GM12878 (cell line): ENCODE results near the gene BORCS5. TPM values are rescaled to one million over a fixed set of nuclear protein-coding genes. Genes with fewer than 3 reads are reported as not detected.

Experiments used
- CEBPB ChIP-seq, 2 experiments: fragments of 150-350 bp in 1 of 2; IDR thresholded peaks; 2 replicates each; pipeline ENCODE4 v1.6.1; 2012 to 2014; ENCODE audit warnings: low read depth in 2 of 2, low read length in 2 of 2, borderline replicate concordance in 1 of 2, inconsistent platforms in 1 of 2
- CHD1 ChIP-seq: IDR thresholded peaks from 2 replicates; pipeline ENCODE4 v1.6.1; 2012; ENCODE audit warnings: low read depth, low read length, improper control_type of control experiment
- HDGF ChIP-seq: fragments of 450-650 bp; IDR thresholded peaks from 2 replicates; pipeline ENCODE4 v1.6.1; 2016; ENCODE audit warnings: antibody characterized with exemption
- LARP7 ChIP-seq: fragments of 450-650 bp; IDR thresholded peaks from 2 replicates; pipeline ENCODE4 v1.6.1; 2017; ENCODE audit warnings: mild to moderate bottlenecking
- MEF2B ChIP-seq: fragments of 450-650 bp; IDR thresholded peaks from 2 replicates; pipeline ENCODE4 v1.6.1; 2018; ENCODE audit warnings: mild to moderate bottlenecking, moderate library complexity; ENCODE audit not compliant: partially characterized antibody, poor library complexity, severe bottlenecking
- MTA3 ChIP-seq: IDR thresholded peaks from 2 replicates; pipeline ENCODE4 v1.6.1; 2012; ENCODE audit warnings: low read length, inconsistent platforms, borderline replicate concordance
- SRF ChIP-seq, 2 experiments: IDR thresholded peaks; 2 replicates each; pipeline ENCODE4 v1.6.1; 2011; ENCODE audit warnings: low read depth in 2 of 2, low read length in 2 of 2, mild to moderate bottlenecking in 1 of 2, moderate library complexity in 1 of 2
- STAT3 ChIP-seq: IDR thresholded peaks from 2 replicates; pipeline ENCODE4 v1.6.1; 2011; ENCODE audit warnings: low read depth, low read length, improper control_type of control experiment
- SUZ12 ChIP-seq: fragments of 200-600 bp; sonication (generic); IDR thresholded peaks from one replicate; pipeline ENCODE4 v1.6.1; 2018; ENCODE audit warnings: antibody characterized with exemption, mild to moderate bottlenecking; ENCODE audit not compliant: unreplicated experiment
- ZNF217 ChIP-seq: fragments of 450-650 bp; IDR thresholded peaks from 2 replicates; pipeline ENCODE4 v1.6.1; 2017; ENCODE audit warnings: antibody characterized with exemption, mild to moderate bottlenecking
- ZNF622 ChIP-seq: fragments of 450-650 bp; IDR thresholded peaks from 2 replicates; pipeline ENCODE4 v1.6.1; 2017; ENCODE audit warnings: mild to moderate bottlenecking, inconsistent platforms
- polyA plus RNA-seq, 11 experiments: library from polyadenylated mRNA; depleted of rRNA in 4 of 11; unstranded in 6 of 11; stranded (reverse) in 5 of 11; fragments of >200 nt; fragmentation: Nextera tagmentation in 4 of 11; fragmentation: Illumina TruSeq in 1 of 11; extraction: Ambion mirVana in 4 of 11; extraction: Trizol in 1 of 11; gene quantifications; 1 replicate in 1 of 11; 2 replicates in 10 of 11; pipeline versions ENCODE4 v1.2.1 to v1.2.3, GENCODE V29; 2011 to 2016; ENCODE audit warnings: inconsistent platforms in 2 of 11, missing spikeins in 2 of 11, low read depth in 1 of 11
- total RNA-seq, 4 experiments: library from RNA; depleted of rRNA in 3 of 4; stranded (reverse); fragments of >200 nt in 3 of 4; fragmentation: Illumina TruSeq in 1 of 4; extraction: Trizol in 1 of 4; gene quantifications; 2 replicates each; pipeline versions ENCODE4 v1.2.1 to v1.2.3, GENCODE V29; 2013 to 2021
- TF ChIP-seq, protein P1 (sequence below): fragments of 450-650 bp; formaldehyde crosslinking; IDR thresholded peaks from 2 replicates; pipeline ENCODE4 v1.4.0; 2022; ENCODE audit warnings: mild to moderate bottlenecking, moderate library complexity
- TF ChIP-seq, protein P2 (sequence below): IDR thresholded peaks from 2 replicates; pipeline ENCODE4 v1.6.1; 2012; ENCODE audit warnings: low read depth, low read length, improper control_type of control experiment

Gene BORCS5
- total and polyA plus RNA-seq, 10 of the 15 experiments (the other 5 are each of a cell fraction or from before 2014, with no cell fraction given): 1.4 to 39.7 (median 16.1) TPM

- TF ChIP-seq LARP7: no peak
- no peak for TF ChIP-seq CHD1
- no peak for TF ChIP-seq STAT3
- TF ChIP-seq MTA3: peak; percentile 54; the same call in 1 of the 2 replicates
- no peak for TF ChIP-seq HDGF
- TF ChIP-seq MEF2B: peak; percentile 74
- TF ChIP-seq ZNF622: no peak
- no peak for TF ChIP-seq ZNF217
- peak in 1 of 2 experiments; percentile 59; a peak in 1 of 4 replicates for TF ChIP-seq SRF (IDR thresholded peaks at IDR 0.05; ENCODE audit: low read depth in 2 of 2, low read length in 2 of 2)
- TF ChIP-seq, protein P1, sequence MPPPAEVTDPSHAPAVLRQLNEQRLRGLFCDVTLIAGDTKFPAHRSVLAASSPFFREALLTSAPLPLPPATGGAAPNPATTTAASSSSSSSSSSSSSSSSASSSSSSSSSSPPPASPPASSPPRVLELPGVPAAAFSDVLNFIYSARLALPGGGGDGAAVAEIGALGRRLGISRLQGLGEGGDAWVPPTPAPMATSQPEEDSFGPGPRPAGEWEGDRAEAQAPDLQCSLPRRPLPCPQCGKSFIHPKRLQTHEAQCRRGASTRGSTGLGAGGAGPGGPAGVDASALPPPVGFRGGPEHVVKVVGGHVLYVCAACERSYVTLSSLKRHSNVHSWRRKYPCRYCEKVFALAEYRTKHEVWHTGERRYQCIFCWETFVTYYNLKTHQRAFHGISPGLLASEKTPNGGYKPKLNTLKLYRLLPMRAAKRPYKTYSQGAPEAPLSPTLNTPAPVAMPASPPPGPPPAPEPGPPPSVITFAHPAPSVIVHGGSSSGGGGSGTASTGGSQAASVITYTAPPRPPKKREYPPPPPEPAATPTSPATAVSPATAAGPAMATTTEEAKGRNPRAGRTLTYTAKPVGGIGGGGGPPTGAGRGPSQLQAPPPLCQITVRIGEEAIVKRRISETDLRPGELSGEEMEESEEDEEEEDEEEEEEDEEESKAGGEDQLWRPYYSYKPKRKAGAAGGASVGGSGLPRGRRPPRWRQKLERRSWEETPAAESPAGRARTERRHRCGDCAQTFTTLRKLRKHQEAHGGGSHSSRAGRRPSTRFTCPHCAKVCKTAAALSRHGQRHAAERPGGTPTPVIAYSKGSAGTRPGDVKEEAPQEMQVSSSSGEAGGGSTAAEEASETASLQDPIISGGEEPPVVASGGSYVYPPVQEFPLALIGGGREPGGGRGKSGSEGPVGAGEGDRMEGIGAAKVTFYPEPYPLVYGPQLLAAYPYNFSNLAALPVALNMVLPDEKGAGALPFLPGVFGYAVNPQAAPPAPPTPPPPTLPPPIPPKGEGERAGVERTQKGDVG (CRISPR knock-in tag): no peak
- TF ChIP-seq, protein P2, sequence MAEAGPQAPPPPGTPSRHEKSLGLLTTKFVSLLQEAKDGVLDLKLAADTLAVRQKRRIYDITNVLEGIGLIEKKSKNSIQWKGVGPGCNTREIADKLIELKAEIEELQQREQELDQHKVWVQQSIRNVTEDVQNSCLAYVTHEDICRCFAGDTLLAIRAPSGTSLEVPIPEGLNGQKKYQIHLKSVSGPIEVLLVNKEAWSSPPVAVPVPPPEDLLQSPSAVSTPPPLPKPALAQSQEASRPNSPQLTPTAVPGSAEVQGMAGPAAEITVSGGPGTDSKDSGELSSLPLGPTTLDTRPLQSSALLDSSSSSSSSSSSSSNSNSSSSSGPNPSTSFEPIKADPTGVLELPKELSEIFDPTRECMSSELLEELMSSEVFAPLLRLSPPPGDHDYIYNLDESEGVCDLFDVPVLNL: no peak
- no peak for TF ChIP-seq CEBPB (IDR thresholded peaks at IDR 0.05; ENCODE audit: borderline replicate concordance in 1 of 2, low read depth in 2 of 2, low read length in 2 of 2)
- TF ChIP-seq SUZ12: no peak
Measured at GRCh38 chr12:12474931-12475795, 118.3 kb downstream of the BORCS5 start (continued).
